PC-9 (cell line): ENCODE measurements around the gene SERPINI1. TPM values are rescaled to one million over a fixed set of nuclear protein-coding genes. Genes with fewer than 3 reads are reported as not detected.
A peak's percentile ranks its signal among the peaks of the same experiment; 100 is the strongest.

Source experiments
- BruUV-seq: library from RNA; stranded (reverse); fragments of 400-500 nt; replicated peaks from 2 replicates; lab custom pipeline; 2021; lab: Mats Ljungman, UMichigan
- CTCF ChIA-PET: fragments of 300-600 bp; sonication (Branson Sonifier 250); formaldehyde crosslinking; loops from one replicate; lab custom pipeline; 2022; ENCODE audit warnings: antibody characterized with exemption; lab: Charles Lee
- POLR2A ChIA-PET: fragments of 300-600 bp; sonication (Branson Sonifier 250); formaldehyde crosslinking; loops from one replicate; lab custom pipeline; 2022; ENCODE audit warnings: antibody characterized with exemption; ENCODE audit not compliant: unreplicated experiment; lab: Charles Lee
- DNase-seq, 2 experiments: peaks; one replicate each; pipeline versions ENCODE4 v3.0.0 to v3.0.0-alpha.2; 2015 to 2022; ENCODE audit warnings: mixed read lengths in 1 of 2
- H2AFZ ChIP-seq: fragments of 200-600 bp; sonication (generic); 2 replicates; pipeline ENCODE4 v1.8.1; 2017; ENCODE audit warnings: antibody characterized with exemption
- H3F3A ChIP-seq: fragments of 200-600 bp; sonication (generic); 2 replicates; pipeline ENCODE4 v1.8.1; 2017; ENCODE audit warnings: antibody characterized with exemption, mild to moderate bottlenecking, low read depth; ENCODE audit not compliant: insufficient read depth
- H3K27ac ChIP-seq: fragments of 200-600 bp; sonication (generic); 2 replicates; pipeline ENCODE4 v1.6.1; 2016; ENCODE audit warnings: mixed run types
- H3K27me3 ChIP-seq: fragments of 200-600 bp; sonication (generic); 2 replicates; pipeline ENCODE4 v1.6.1; 2016; ENCODE audit warnings: low read depth, mixed run types; ENCODE audit not compliant: insufficient read depth
- H3K36me3 ChIP-seq: fragments of 200-600 bp; sonication (generic); 2 replicates; pipeline ENCODE4 v1.6.1; 2016; ENCODE audit warnings: low read depth, mixed run types
- H3K4me1 ChIP-seq: fragments of 200-600 bp; sonication (generic); replicated peaks from 2 replicates; pipeline ENCODE4 v1.6.1; 2016; ENCODE audit warnings: mixed run types; ENCODE audit not compliant: insufficient read depth
- H3K4me2 ChIP-seq: fragments of 200-600 bp; sonication (generic); 2 replicates; pipeline ENCODE4 v1.6.1; 2017; ENCODE audit warnings: mixed run types
- H3K4me3 ChIP-seq: fragments of 200-600 bp; sonication (generic); 2 replicates; pipeline ENCODE4 v1.6.1; 2016; ENCODE audit warnings: mixed run types
- H3K79me2 ChIP-seq: fragments of 200-600 bp; sonication (generic); 2 replicates; pipeline ENCODE4 v1.6.1; 2017; ENCODE audit warnings: low read depth, mixed run types
- H3K9me2 ChIP-seq: fragments of 200-600 bp; sonication (generic); 2 replicates; pipeline ENCODE4 v1.8.1; 2017; ENCODE audit warnings: mild to moderate bottlenecking; ENCODE audit not compliant: insufficient read depth
- H3K9me3 ChIP-seq: fragments of 200-600 bp; sonication (generic); 2 replicates; pipeline ENCODE4 v1.8.1; 2016; ENCODE audit warnings: low read depth; ENCODE audit not compliant: insufficient read depth
- H4K20me1 ChIP-seq: fragments of 200-600 bp; sonication (generic); 2 replicates; pipeline ENCODE4 v1.8.1; 2017; ENCODE audit not compliant: insufficient read depth
- EZH2 ChIP-seq: fragments of 200-600 bp; sonication (generic); IDR thresholded peaks from 2 replicates; pipeline ENCODE4 v1.8.0; 2017; ENCODE audit warnings: antibody characterized with exemption, low read depth
- intact Hi-C: fragments of 100-400 bp; cut with micrococcal nuclease; formaldehyde crosslinking; loops from one replicate; pipeline ENCODE4 v1.10.0; 2022; ENCODE audit not compliant: unreplicated experiment
- total RNA-seq: library from RNA; stranded (reverse); gene quantifications from 2 replicates; pipeline ENCODE4 v1.2.3, GENCODE V29; 2021
- TF ChIP-seq, protein P1 (sequence below): fragments of 200-600 bp; sonication (generic); conservative IDR thresholded peaks from 2 replicates; pipeline ENCODE4 v1.6.1; 2017; ENCODE audit warnings: mixed run types, antibody characterized with exemption, mild to moderate bottlenecking, moderate library complexity

The SERPINI1 gene
- total RNA-seq, 1 experiment from 2014 or later = 2.4 TPM

DNA sequence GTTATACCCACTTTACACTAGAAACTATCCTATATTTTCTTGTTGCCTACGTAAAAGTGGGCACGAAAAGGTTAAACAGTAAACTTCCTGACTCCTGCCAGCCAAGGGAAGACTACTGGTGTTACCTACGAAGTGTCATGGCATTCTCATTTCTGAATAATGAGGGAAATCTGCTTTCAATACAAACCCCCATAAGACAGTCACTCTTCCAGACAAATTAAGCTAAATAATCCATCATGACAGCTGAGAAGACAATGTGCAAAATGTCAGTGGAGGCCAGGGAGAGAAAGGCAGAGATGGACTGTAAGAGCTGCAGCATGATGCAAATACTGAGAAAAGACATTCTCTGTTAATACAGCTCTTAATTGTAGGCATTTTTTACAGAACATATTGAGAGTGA lies 136.5 kb downstream of the SERPINI1 start:
- POLR2A ChIA-PET = no interaction called here
- no peak for TF ChIP-seq EZH2
- TF ChIP-seq, protein P1, sequence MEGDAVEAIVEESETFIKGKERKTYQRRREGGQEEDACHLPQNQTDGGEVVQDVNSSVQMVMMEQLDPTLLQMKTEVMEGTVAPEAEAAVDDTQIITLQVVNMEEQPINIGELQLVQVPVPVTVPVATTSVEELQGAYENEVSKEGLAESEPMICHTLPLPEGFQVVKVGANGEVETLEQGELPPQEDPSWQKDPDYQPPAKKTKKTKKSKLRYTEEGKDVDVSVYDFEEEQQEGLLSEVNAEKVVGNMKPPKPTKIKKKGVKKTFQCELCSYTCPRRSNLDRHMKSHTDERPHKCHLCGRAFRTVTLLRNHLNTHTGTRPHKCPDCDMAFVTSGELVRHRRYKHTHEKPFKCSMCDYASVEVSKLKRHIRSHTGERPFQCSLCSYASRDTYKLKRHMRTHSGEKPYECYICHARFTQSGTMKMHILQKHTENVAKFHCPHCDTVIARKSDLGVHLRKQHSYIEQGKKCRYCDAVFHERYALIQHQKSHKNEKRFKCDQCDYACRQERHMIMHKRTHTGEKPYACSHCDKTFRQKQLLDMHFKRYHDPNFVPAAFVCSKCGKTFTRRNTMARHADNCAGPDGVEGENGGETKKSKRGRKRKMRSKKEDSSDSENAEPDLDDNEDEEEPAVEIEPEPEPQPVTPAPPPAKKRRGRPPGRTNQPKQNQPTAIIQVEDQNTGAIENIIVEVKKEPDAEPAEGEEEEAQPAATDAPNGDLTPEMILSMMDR = no peak
- CTCF ChIA-PET = no interaction called here
- Histone ChIP-seq H3K4me1 (no peaks in the 10 kb centered on the region), H3K36me3 (no peaks in the 10 kb centered on the region), H3K27ac (no peak overlapping the region), H3K9me3 (0 out of 2 replicates have a peak, but pooled peaks cover 6% of the 10 kb centered on the region), H3F3A (no peaks in the 10 kb centered on the region), H3K79me2 (no peaks in the 10 kb centered on the region), H4K20me1 (no peaks in the 10 kb centered on the region), H3K27me3 (no peaks in the 10 kb centered on the region), H3K4me2 (no peak overlapping the region), H3K9me2 (0 out of 2 replicates have a peak, but pooled peaks cover 3% of the 10 kb centered on the region), H2AFZ (no peak overlapping the region), H3K4me3 (no peak overlapping the region)
- no peak for DNase-seq
- BruUV-seq = no TSS peak
- intact Hi-C loops = loop anchor here (10.0 kb wide), 1 partner anchor 177 kb away; no protein-coding TSS in a partner anchor

DNA sequence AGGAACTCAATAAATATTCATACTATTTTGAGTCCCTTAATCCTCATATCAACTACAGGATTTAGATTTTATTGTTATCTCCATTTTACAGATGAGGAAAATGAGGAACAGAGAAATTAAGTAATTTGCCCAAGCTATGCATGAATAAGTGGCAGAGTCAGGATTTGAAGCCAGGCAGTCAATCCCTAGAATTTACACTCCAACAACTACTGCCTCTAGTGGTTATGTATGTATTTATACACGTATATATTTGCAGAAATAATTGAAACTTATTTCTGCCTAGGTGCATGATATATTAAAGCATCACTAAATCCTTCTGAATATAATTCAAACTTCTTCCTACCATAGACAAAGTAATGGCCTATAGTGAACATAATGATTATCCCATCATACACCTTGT lies 137.4 kb downstream of the SERPINI1 start:
- ChIA-PET CTCF (interaction anchor here (0.9 kb wide), 1 partner anchor 9 kb away, joined by 3 read pairs; no protein-coding TSS in a partner anchor), POLR2A (no interaction called here)
- H3K27me3 ChIP-seq = no peaks in the 10 kb centered on the region
- H3K9me3 ChIP-seq = 0 out of 2 replicates have a peak, but pooled peaks cover 6% of the 10 kb centered on the region
- no peaks in the 10 kb centered on the region for H3K79me2 ChIP-seq
- intact Hi-C loops = loop anchor here (10.0 kb wide), 1 partner anchor 178 kb away; no protein-coding TSS in a partner anchor
- no TSS peak for BruUV-seq
- 0 out of 2 replicates have a peak, but pooled peaks cover under 1% of the 10 kb centered on the region for H3K9me2 ChIP-seq
- no peaks in the 10 kb centered on the region for H3K4me1 ChIP-seq
- H4K20me1 ChIP-seq = no peaks in the 10 kb centered on the region
- no peak overlapping the region for H3K4me2 ChIP-seq
- no peak overlapping the region for H3K4me3 ChIP-seq
- no peak overlapping the region for H3K27ac ChIP-seq
- no peak overlapping the region for H2AFZ ChIP-seq
- TF ChIP-seq, protein P1 = peak; percentile 58
- no peak for TF ChIP-seq EZH2
- no peaks in the 10 kb centered on the region for H3F3A ChIP-seq
- no peak for DNase-seq
- no peaks in the 10 kb centered on the region for H3K36me3 ChIP-seq

DNA sequence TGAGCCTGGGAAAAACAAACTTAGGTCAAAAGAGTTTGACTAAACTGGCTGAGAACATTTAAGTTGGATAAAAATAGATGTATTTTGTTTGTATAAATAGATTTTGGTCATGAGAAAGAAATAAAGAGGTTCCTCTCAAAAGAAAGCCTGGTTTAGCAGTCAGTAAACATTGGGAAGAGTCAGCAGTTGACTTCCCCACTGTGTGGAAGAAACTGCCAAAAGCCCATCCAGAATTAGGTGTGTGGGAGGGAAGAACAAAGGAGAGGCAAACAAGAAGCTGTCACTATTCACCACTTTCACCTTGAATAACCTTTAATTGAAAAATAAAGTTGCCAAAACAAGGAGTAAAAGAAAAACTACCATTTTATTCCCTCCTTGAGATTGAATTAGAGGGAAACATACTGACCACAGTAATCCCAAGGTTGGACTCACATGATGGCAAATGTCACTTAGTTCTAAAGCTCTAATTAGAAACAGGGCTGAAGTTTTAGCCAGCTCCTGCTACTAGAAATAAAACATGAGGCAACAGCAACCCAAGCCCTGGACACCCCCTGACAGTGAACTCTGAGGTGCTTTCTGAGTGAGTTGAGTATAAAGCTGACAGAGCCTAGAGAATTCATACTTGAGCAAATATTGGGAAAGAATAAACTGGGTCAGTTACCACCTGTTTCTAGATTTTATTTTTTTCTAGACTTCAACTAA lies 139.3 kb downstream of the SERPINI1 start:
- Histone ChIP-seq H3F3A (no peaks in the 10 kb centered on the region), H3K79me2 (no peaks in the 10 kb centered on the region), H3K27ac (no peak overlapping the region), H2AFZ (no peak overlapping the region), H3K4me1 (no peaks in the 10 kb centered on the region), H4K20me1 (no peaks in the 10 kb centered on the region), H3K4me2 (no peak overlapping the region), H3K27me3 (no peaks in the 10 kb centered on the region), H3K36me3 (no peaks in the 10 kb centered on the region), H3K4me3 (no peak overlapping the region), H3K9me3 (0 out of 2 replicates have a peak, but pooled peaks cover 6% of the 10 kb centered on the region), H3K9me2 (no peaks in the 10 kb centered on the region)
- TF ChIP-seq, protein P1 = no peak
- no peak for TF ChIP-seq EZH2
- CTCF ChIA-PET = no interaction called here
- POLR2A ChIA-PET = no interaction called here
- no TSS peak for BruUV-seq
- intact Hi-C loops = loop anchor here (10.0 kb wide), 1 partner anchor 180 kb away; no protein-coding TSS in a partner anchor
- DNase-seq = no peak

Other genes with a start within 250 kb of the SERPINI1 start
- 0.28 TPM in 1 of 2 replicates, not detected in the other for gene WDR49, start 81.8 kb upstream of the SERPINI1 start, total RNA-seq
- gene PDCD10, start 829 bp upstream of the SERPINI1 start, total RNA-seq = 79.5 and 84.6 TPM in 2 replicates